Sigmoid colon (tissue), 7 donors: Measurements from ENCODE around the gene CMSS1. TPM values are rescaled to one million over a fixed set of nuclear protein-coding genes. Genes with fewer than 3 reads are reported as not detected.

Experiments
- DNase-seq: peaks from one replicate; pipeline ENCODE4 v3.0.0-alpha.2; 2019
- H3K27ac ChIP-seq, 4 donors: fragments of 200-600 bp; sonication (generic); one replicate each; pipeline ENCODE4 v1.5.1; 2016 to 2019; ENCODE audit warnings: mild to moderate bottlenecking in 1 of 4
- H3K27me3 ChIP-seq, 3 donors: fragments of 200-600 bp; sonication (generic); one replicate each; pipeline ENCODE4 v1.5.1; 2019; ENCODE audit warnings: mild to moderate bottlenecking in 1 of 3
- H3K36me3 ChIP-seq, 4 donors: fragments of 200-600 bp; sonication (generic); one replicate each; pipeline ENCODE4 v1.5.1; 2016 to 2019
- H3K4me1 ChIP-seq, 4 donors: fragments of 200-600 bp; sonication (generic); one replicate each; pipeline ENCODE4 v1.5.1; 2017 to 2019
- H3K4me3 ChIP-seq, 4 donors: fragments of 200-600 bp; sonication (generic); one replicate each; pipeline ENCODE4 v1.5.1; 2017 to 2019; ENCODE audit warnings: mild to moderate bottlenecking in 2 of 4, moderate library complexity in 1 of 4
- H3K9me3 ChIP-seq, 4 donors: fragments of 200-600 bp in 3 of 4; sonication (generic) in 3 of 4; one replicate each; pipeline versions ENCODE4 v1.5.1 to v1.6.1; 2013 to 2019
- CTCF ChIP-seq, 4 experiments: fragments of 450-650 bp in 3 of 4; fragments of 200-600 bp in 1 of 4; IDR thresholded peaks; one replicate each; pipeline ENCODE4 v1.5.1; 2016 to 2019; ENCODE audit warnings: antibody characterized with exemption in 4 of 4, mild to moderate bottlenecking in 3 of 4, moderate library complexity in 2 of 4
- EP300 ChIP-seq, 4 donors: sonication (generic); formaldehyde crosslinking; IDR thresholded peaks; one replicate each; pipeline ENCODE4 v1.6.1; 2017; ENCODE audit warnings: antibody characterized with exemption in 4 of 4
- POLR2A ChIP-seq, 2 donors: fragments of 450-650 bp; IDR thresholded peaks; one replicate each; pipeline ENCODE4 v1.6.1; 2016; ENCODE audit warnings: antibody characterized with exemption in 2 of 2, mild to moderate bottlenecking in 2 of 2, moderate library complexity in 2 of 2
- POLR2AphosphoS5 ChIP-seq, 4 donors: sonication (generic); formaldehyde crosslinking; IDR thresholded peaks; one replicate each; pipeline ENCODE4 v1.6.1; 2017; ENCODE audit warnings: antibody characterized with exemption in 4 of 4
- WGBS, 2 donors: extraction: QIAGEN DNeasy Blood & Tissue Kit; methylation state at CpG; one replicate each; pipeline ENCODE4 v1.1.7; 2013; 5-methylcytosine and 5-hydroxymethylcytosine counted together
- intact Hi-C: fragments of 100-400 bp; cut with DNase I; formaldehyde crosslinking; loops from one replicate; pipeline ENCODE4 v1.15.1; 2023
- polyA plus RNA-seq, 3 donors: library from polyadenylated mRNA; stranded (reverse); fragments of 200-250 nt; gene quantifications; one replicate each; pipeline ENCODE4 v1.2.3, GENCODE V29; 2013
- total RNA-seq, 4 donors: library from RNA; depleted of rRNA; stranded (reverse); fragments of >200 nt; gene quantifications; one replicate each; pipeline ENCODE4 v1.1.0, GENCODE V29; 2016
- donor health status: healthy with polysubstance abuse.
- donor health status: Bipolar disorder and iron deficiency.
- donor health status: healthy.

The CMSS1 gene
- total and polyA plus RNA-seq, 7 donors, result 6.0 to 19.4 (median 13.9) TPM

DNA sequence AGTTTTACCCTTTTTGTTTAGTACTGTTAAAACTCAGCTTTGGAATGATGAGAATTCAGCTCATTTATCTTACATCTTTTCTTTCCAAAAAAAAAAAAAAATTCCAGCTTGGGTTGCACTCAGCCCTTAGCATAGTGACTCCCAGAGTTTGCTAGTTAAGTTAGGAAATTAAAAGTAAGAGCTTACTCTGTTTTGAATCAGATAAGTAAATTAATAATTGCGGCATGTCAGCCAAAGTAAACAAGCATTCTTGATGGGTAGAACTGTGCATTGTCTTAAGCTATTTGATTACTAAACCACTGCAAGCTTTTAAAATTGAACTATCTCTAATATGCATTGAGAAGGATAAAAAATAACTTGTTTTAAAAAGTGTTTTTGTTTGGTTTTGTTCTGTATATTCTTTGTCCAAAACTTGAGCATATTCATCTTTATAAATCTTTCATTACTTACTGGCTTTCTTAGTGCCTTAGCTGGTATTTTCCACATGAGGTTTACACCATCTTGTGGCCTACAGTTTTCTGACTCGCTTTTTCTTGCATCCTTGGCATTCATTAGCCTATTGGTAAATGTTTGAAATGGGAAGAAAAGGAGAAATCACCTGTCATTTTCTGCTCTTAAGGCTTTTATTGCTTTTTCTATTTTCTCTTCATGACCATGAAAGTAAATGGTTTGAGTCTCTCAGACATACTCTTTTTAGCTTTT, 189.1 kb downstream of the CMSS1 start:
- Histone ChIP-seq H3K27me3 (no peaks in the 10 kb centered on the region), H3K27ac (peak overlapping the region in 3 of 4 donors; percentile 31 to 71 (median 62)), H3K4me3 (no peak overlapping the region), H3K9me3 (no peaks in the 10 kb centered on the region), H3K36me3 (no peaks in the 10 kb centered on the region), H3K4me1 (peaks cover 0 to 36% (median 31%) of the 10 kb centered on the region in 4 donors)
- peak in 2 of 4 experiments; percentile 20 to 21 for TF ChIP-seq CTCF (IDR thresholded peaks at IDR 0.05)
- TF ChIP-seq POLR2A (IDR thresholded peaks at IDR 0.05), result no peak
- WGBS, 2 donors, result 70 to 71% methylated on average over 2 of the region's 2 CpGs
- no peak for DNase-seq
- intact Hi-C loops, result no loop called here

DNA sequence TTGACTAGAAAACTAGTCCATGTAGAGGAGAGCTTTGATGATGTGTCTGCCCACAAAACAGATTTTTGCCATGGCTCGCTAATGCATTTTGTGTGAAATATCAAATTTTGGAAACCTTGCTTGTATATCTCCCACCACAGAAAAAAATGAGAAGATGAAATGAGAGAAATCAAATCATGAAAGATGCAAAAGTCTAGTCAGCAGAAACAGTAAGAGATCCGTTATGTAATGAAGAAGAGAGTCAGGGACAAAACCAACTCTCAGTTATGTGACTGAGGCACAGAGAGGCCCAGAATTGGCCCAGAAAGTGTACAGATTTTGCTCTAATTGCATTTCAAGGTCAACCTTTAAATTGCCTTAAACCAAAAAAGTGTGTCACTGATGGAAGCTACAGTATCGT, 189.7 kb downstream of the CMSS1 start:
- no peaks in the 10 kb centered on the region for H3K36me3 ChIP-seq
- intact Hi-C loops, result no loop called here
- DNase-seq, result no peak
- no peaks in the 10 kb centered on the region for H3K27me3 ChIP-seq
- H3K27ac ChIP-seq, result peak overlapping the region in 2 of 4 donors; percentile 62 to 71
- TF ChIP-seq POLR2A (IDR thresholded peaks at IDR 0.05) (no peak), EP300 (IDR thresholded peaks at IDR 0.05) (no peak), CTCF (IDR thresholded peaks at IDR 0.05) (no peak)
- 97% methylated on average over 3 of the region's 3 CpGs for WGBS, 2 donors
- H3K4me3 ChIP-seq, result no peak overlapping the region
- no peaks in the 10 kb centered on the region for H3K9me3 ChIP-seq
- H3K4me1 ChIP-seq, result peaks cover 0 to 30% (median 28%) of the 10 kb centered on the region in 4 donors

- no peaks in the 10 kb centered on the region for H3K27me3 ChIP-seq
- DNase-seq, result no peak
- no peak overlapping the region for H3K4me3 ChIP-seq
- H3K36me3 ChIP-seq, result no peaks in the 10 kb centered on the region
- intact Hi-C loops, result no loop called here
- no peak for TF ChIP-seq POLR2AphosphoS5 (IDR thresholded peaks at IDR 0.05)
- TF ChIP-seq CTCF (IDR thresholded peaks at IDR 0.05), result no peak
- no peak for TF ChIP-seq EP300 (IDR thresholded peaks at IDR 0.05)
- TF ChIP-seq POLR2A (IDR thresholded peaks at IDR 0.05), result no peak
- H3K27ac ChIP-seq, result peak overlapping the region in 1 of 4 donors; percentile 62
- peaks cover 0 to 21% (median 19%) of the 10 kb centered on the region in 4 donors for H3K4me1 ChIP-seq
- H3K9me3 ChIP-seq, result no peaks in the 10 kb centered on the region
Measured at GRCh38 chr3:100008081-100008698, 190.5 kb downstream of the CMSS1 start.

GRCh38 chr3:100009276-100010086, 191.8 kb downstream of the CMSS1 start:
- intact Hi-C loops, result no loop called here

More at GRCh38 chr3:100009276-100010086, 191.8 kb downstream of the CMSS1 start:
- TF ChIP-seq POLR2AphosphoS5 (IDR thresholded peaks at IDR 0.05) (no peak), POLR2A (IDR thresholded peaks at IDR 0.05) (no peak), CTCF (IDR thresholded peaks at IDR 0.05) (no peak)
- Histone ChIP-seq H3K27me3 (no peaks in the 10 kb centered on the region), H3K4me1 (peaks cover 0 to 20% (median 18%) of the 10 kb centered on the region in 4 donors), H3K27ac (no peak overlapping the region), H3K9me3 (no peaks in the 10 kb centered on the region), H3K4me3 (no peak overlapping the region), H3K36me3 (no peaks in the 10 kb centered on the region)
- no peak for DNase-seq
- WGBS, 2 donors, result 78 to 81% methylated on average over 5 of the region's 5 CpGs
